HCEC 1CT (cell line): ENCODE data around the gene SAE1.
A peak's percentile ranks its signal among the peaks of the same experiment; 100 is the strongest.

Experiments used
- DNase-seq: peaks from one replicate; pipeline ENCODE4 v3.0.0-alpha.2; 2017

Gene SAE1

DNA sequence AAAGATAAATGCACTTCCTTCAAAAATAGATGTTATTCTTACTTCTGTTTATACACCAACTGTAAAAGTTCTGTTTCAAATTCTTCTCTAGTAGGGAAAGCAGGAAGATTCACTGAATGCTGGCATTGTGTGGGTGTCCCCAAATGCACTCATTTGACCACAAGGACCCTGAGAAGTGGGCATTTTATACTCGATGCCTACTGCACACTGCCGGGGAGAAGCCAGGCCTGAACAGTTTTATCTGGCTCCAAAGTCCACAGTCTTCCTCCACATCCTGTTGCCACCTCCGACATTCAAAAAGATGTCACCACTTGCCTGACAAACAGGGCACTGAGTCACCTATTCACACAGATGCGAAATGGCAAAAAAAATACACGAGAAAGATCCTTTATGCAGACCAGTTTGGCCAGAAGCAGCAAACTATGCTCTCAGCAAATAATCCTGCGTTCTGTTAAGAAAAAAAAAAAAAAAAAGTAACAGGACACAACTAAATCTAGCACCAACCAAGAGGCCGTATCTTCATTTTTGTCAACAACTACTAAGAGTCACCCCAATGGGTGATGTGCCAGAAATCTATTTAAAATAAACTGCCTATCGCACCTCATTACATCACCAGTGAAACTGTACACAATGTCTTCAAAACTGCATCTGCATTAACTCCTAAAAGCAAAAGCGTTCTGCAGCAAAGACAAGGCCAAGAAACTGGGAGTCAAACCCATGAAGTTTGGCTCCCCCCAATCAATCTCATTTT is 23.3 kb upstream of the SAE1 start:
- peak; percentile 30 for DNase-seq

DNA sequence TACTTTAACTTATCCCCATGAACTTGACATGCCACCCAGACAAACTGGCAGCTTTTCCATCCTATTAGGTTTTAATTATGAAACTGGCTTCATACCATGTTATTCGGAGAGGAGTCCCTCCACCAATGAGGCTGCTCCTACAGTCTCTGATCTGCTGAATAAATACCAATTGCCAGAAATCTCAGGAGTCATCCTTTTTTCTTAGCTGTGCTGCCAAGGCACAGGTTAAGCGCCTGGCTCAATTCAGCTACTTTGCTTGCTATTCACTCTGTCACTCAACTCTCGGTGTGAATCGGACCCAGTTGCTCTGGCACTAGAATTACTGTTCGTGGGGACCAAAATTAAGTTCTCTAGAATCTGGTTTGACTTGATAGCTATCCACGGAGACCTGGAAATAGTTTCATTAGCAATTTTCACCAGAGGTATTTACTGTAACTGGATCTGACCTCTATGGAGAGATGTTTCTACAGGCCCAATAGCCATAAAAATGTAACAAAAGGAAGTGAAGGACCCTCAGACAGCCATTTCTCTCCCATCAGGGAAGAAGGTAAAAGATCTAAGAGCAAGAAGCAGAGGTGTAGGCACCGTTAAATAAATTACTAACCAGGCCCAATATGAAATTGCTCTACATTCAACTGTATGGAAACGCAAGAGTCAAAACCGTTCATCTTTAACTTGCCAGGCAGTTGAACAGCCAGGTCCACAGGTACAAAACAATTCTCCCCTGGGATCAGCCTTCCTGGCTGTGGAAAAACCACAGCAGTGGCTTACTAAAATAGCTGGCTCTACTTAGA is 22.5 kb upstream of the SAE1 start:
- no peak for DNase-seq

DNA sequence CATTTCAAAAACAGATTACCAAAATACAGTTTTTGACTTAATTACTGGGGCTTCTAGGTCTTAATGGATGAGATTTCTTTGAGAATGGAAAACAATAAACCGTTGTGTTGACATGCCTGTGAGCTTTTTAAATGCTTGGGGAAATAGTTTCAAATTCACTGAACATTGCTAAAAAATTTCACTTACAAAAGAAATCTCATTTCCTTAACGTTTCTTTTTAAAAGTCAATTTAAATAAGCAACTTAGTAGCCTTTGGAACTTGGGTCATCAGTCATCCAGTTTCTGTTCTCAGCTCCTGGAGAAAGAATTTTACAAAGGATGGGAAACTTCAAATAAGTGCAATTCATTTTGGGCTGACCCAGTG is 21.5 kb upstream of the SAE1 start:
- DNase-seq, result no peak

DNA sequence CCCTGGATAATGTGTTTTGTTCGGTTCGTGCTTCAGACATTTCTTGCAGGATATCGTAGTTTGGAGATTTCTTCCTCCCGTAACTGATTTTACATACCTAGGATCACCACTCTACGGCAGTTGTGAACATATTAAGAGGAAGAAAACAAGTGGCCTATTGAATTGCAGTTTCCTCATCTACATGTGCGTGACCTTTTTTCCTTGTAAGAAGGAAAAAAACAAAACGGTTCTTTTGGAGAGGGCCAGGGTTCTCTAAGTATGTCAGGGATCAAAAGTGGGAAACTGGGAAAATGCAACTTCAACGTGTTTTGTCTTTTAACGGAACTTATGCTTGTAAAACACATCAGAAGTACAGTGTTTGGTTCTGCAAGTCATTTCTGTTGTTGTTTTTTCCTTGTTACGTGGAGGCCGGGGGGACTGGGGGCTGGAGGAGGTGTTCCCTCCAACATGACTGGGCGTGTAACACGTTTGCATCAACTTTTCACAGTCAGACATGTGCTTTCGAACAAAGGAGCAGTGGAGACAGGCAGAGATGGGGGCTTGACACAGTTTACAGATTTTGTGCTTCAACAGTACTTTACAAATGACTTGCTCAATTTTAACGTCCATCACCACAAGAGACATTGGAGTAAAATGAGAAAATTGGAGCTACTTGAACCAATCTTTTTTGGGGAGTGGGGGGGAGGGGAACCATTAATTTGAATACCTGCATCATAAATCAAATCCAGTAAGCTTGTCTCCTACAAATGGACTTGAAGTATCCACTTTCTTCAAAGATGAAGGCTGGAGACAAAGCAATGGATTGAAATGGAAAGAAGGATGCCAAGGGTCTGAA is 20.9 kb upstream of the SAE1 start:
- peak; percentile 23 for DNase-seq

DNA sequence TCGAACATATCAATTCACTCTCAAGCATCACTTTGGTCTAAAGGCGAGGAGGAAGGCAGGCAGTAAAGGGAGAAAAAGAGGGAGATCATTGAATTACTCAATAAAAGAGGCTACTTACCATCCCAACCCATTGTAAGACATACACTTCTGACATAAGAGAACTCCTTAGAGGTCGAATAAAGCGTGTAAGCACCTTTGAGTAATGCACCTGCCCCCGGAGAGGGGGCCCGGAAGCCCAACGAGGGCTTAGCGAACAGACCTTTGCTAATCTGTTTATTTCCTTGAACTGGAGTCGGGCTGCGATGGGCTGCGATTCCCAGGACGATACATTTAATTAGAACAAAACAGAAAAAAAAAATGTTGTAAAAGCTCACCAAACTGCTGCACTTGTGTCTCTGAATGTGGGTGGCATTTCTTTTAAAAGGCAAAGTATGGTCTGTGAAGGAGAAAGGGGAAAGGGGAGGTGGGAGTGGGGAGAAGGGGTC is 20.1 kb upstream of the SAE1 start:
- DNase-seq, result no peak

DNA sequence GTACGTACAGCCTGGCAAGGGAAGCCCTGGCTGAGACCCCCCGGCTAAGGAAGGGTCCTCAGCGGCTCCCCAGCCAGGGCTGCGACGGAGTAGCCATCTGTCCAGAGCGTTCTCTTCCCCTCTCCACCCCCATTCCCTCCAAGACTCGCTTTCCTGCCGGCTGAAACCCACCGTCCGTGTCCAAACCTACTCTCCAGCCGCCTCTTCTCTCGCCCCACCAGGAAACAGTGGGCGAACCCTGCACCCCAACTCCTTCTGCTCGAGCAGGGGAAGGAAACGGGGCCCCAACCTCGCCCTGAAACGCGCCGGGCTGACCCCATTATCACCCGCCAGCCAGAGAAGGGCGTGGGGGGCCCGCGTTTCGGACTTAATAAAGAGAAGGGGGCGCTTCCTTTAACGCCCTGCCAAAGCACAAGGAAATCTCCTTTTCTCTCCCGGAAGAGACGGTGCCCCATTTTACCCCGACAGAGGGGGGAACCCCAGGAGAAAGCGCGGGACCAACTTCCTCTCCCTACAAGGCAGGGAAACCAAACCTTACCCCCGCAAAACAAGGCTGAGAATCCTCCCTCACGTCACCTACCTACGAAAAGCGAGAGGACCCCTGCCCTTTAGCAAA is 19.5 kb upstream of the SAE1 start:
- peak; percentile 30 for DNase-seq

DNA sequence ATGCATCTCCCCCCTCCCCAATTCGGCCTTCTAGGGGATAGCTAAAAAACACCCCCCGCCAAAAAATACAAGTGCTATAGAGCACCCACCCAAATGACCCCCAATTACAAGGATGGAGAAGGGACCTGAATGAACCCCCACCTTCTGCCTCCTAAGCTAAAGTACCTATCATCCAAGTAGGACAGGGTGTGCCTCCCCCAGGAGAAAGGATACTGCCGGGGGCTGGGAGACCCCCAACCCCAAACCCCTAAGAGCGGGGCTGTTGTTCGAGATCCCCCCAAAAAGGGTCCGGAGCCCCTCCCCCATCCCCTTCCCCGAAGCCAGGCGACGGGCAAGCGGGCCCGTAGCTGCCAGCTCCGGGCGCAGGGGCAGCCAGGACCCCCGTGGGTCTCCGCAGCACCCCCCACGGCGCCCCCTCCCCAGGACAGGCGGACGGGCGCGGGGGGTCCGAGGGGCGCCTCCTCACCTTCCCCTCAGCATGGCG is 18.9 kb upstream of the SAE1 start:
- DNase-seq, result no peak

DNA sequence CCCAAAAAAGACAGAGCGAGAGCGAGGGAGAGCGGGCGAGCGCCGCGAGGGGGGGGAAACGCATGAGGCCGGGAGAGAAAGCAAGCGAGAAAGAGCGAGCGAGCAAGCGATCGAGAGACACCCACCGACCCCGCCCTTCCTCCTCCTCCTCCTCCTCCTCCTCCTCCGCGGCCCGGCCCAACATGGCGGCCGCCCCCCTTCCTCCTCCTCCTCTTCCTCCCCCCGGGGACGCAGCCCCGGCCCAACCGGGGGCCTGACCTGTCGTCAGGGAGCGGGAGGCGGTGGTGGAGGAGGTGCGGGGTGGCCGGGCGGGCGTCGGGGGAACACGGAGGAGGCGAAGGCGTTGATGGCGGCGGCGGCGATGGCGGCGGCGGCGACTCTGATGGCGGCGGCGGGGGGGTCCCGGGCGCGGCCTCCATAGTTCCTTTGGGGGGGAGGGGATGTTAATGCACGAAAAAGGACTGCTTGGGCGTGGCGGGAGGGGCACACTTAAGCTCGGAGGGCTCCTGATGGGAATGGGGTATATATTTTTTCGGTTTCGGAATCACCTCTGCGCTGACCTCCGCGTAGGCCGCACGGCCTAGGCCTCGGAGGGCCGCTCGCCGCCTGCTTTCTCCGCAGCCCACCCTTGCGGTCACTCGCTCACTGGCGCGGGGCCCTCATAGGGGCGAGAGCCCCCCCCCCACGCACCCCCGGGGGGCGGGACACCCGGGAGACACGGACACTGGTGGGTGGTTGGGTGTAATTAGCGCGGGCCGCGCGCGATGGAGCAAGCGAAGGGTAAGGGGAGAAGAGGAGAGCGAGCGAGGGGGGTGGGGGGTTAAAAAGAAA is 18.3 kb upstream of the SAE1 start:
- peak; percentile 85 for DNase-seq

DNA sequence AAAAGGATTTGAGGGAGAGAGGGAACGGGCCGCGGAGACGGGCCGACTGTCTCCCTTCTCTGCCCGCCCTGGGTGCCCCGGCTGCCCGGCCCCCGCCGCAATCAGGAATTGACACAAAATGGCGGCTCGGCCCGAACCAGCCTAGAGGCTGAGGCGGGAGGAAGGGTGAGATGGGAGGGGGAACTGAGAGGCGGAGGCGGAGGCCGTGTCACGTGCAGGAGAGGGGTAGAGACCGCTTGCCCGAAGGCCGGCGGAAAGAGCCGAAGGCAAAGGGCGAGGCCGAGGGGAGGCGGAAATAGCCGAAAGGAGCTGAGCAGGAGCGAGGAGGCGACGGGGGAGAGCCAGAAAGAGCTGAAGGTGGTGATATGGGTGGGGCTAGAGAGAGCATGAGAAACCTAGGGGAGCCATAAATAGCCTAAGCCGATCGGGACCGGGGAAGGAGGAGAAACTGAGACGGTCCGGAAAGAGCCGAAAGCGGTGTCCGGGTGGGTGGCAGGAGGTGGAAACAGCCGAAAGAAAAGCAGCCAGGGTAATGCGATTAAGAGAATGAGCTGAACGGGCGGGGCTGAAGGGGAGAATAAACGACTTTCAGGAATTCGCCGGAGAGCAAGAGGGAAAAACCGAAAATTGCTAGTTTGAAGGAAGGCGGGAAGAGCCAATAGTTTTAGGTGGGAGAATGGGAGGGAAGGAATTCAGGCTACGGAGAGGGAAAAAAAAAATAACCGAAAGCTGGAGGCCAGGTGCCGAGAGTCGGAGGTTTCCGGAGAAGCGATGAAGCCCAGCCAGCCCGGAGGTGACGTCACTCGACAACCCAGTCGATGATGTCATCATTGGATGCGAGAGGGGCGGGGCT is 17.4 kb upstream of the SAE1 start, which contains the start of gene ZC3H4:
Gene ZC3H4, minus strand, starts transcription at position 780 of the 853 bp plus-strand sequence. CDS start 1,192 bp downstream, outside the sequence.
- peak; percentile 98 for DNase-seq

DNA sequence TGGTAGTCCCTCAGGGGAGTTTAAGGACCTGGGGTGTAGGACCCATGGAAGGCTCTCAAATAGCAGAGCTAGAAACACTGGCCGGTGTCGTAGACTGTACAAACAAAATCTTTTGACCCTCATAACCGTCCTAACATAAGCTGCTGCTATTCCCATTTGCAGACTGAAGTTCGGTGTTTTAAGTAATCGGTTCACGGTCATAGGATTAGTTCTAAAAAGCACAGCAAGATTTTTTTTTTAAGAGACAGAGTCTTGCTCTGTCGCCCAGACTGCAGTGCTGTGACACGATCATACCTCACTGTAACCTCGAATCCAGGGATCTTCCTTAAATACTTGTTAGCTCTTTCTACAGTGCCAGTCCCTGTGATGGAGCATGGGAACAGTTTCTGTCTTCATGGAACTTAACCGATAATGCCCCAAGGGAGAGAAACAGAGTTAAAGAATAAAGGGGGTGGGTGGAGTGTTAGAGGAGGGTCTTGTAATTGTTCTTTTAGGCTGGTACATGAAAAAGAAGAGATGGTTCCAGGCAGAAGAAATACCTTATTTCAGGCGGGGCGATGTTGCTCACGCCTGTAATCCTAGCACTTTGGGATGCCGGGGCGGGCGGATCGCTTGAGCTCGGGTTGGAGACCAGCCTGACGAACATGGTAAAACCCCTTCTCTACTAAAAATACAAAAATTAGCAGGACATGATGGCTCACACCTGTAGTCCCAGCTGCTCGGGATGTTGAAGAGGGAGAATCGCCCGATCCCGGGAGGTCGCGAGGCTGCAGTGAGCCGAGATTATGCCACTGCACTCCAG is 16.6 kb upstream of the SAE1 start:
- no peak for DNase-seq

DNA sequence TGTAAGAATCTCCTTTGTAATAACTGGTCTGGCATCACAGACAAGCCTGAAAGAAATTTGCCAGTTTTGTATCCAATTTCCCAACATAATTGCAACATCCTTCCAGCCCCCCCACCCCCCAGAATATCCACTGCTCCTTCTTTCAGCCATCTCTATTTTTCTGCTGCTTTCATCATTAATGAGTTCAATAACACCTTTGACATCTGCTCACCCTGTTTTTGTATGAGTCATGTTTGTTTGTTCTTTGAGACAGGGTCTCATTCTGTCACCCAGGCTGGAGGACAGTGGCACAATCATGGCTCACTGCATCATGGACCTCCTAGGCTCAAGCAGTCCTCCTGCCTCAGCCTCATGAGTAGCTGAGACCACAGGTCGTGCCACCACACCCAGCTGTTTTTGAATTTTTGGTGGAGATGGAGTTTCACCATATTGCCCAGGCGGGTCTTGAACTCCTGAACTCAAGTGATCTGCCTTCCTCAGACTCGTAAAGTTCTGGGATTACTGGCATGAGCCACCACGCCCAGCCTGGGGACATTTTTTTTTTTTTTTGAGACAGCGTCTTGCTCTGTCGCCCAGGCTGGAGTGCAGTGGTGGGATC is 10.1 kb upstream of the SAE1 start:
- no peak for DNase-seq

DNA sequence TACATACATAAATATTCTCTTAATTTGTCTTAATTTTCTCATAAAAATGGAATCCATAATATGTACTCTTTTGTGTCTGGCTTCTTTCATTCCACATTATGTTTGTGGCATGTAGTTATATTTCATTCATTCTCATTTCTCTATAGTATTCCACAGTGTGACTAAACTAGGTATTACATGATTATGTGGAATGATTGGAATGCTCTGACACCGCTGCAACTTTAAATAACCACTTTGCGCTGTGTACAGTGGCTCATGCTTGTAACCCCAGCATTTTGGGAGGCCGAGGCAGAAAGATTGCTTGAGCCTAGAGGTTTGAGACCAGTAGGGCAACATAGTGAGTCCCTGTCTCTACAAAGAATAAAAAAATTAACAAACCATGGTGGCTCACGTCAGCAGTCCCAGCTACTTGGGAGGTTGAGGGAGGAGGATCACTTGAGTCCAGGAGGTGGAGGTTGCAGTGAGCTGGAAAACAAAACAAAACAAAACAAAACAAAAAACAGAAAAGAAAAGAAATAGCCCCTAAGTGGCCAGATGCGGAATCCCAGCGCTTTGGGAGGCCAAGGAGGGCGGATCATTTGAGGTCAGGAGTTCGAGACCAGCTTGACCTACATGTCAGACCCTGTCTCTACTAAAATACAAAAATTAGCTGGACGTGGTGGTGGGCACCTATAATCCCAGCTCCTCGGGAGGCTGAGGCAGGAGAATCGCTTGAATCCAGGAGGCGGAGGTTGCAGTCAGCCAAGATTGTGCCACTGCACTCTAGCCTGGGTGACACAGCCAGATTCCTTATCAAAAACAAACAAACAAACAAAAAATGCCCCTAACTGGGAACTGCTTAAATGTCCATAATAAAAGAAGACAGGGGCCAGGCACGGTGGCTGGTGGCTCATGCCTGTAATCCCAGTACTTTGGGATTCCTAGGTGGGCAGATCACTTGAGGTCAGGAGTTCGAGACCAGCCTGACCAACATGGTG is 8.0 kb upstream of the SAE1 start:
- DNase-seq, result peak; percentile 89

DNA sequence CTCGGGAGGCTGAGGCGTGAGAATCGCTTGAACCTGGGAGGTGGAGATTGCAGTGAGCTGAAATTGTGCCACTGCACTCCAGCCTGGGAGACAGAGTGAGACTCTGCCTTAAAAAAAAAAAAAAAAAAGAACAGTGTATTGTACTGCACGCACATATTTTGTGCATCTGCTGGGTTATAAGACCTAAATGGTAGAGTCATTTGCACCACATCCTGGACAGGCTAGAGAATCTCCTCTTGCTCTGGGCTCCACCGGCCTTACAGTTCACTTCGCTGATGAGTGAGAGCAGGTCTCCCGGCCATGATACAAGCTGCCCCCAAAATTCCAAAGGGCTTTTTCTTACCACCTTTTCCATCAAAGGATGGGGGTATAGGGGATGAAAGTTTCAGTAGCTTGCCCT is 7.2 kb upstream of the SAE1 start:
- no peak for DNase-seq

DNA sequence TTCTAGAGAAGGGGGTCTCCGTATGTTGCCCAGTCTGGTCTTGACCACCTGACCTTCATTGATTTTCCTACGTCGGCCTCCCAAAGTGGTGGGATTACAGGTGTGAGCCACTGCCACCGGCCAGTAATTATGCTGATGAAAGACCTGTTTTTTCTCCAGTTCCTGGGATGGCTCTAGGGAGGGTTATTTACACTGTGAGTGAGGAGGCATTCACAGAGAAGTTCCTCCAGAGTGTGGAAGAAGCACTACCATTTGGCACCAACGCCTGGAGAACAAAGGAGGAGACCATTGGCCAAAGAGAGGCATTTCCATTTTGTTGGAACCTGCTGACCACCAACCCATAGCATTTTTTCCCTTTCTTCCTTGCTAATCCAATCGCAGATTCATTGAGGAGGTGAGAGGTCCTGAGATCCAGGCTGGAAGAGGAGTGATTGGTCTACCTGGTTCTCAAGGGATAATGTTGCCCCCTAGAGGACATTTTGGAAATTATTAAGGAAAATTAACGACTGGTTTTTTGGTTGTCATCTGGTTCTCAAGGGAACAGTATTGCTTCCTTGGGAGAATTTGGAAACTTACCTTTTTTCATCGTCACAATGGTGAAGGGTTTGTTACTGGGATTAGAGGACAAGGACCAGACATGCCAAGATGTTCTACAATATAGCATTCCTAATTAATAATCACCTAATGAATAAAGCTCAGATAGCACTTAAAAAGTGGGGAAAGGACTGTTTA is 5.5 kb upstream of the SAE1 start:
- peak; percentile 75 for DNase-seq

DNA sequence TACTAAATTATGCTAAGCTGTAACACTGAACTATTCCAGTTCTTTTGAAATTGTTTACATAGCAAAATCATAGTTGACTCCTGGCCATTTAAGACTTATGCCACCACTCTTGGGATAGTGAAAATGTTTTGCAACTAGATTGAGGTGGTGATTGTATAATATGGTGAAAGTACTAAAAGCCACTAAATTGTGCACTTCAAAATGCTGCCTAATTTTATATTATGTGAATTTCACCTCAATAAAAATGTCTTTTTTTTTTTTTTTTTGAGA is 5.0 kb upstream of the SAE1 start:
- DNase-seq, result no peak

DNA sequence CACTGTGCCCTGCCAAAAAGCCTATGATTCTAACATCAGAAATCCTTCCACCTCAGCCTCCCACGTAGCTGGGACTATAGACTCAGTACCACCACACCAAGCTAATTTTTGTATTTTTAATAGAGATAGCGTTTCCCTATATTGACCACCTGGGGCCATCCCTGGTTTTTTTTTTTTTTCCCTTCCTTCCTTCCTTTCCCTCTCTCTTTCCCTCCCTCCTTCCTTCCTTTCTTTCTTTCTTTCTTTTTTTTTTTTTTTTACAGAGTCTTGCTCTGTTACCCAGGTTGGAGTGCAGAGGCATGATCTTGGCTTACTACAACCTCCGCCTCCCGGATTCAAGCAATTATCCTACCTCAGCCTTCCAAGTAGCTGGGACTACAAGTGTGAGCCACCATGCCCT is 1.1 kb upstream of the SAE1 start:
- no peak for DNase-seq

DNA sequence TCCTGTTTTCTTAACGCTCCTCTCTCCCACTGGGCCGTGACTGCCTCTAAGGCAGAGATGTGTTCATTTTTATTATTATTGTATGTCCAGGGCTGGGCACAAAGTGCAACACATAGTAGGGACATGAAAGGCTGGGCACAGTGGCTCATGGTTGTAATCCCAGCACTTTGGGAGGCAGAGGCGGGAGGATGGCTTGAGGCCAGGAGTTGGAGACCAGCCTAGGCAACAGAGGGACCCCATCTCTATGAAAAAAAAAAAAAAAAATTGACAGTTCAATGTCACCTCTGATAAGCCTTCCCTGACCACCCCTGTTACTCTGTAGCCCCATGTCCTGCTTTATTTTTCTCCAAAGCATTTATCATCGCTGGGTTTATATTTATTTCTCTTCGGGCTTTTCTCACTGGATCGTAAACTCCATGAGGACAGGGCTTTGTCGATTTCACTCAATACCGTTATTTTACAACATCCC is 481 bp upstream of the SAE1 start:
- no peak for DNase-seq
